ENCODE measurements around the gene TRMT6.

Gene TRMT6

DNA sequence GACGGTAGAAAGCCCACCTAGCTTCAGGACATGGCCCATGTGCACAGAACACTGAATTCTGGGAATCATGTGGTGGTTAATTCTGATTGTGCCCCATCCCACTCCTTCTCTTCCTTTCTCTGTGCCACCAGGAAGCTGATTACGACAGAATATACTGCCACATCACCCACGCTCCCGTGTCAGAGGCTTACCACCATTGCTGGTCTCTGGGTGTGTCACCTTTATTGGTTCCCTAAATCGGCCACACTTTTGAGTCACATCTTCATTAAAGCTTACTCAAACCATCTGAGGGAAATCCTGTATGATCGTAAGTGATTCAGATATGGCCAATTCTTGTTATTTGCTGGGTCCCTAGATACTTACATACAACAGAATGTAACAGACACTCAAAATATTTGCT lies 3.1 kb downstream of the TRMT6 start:
- DNase-seq (ENCODE audit: low spot score), result peak; percentile 48

DNA sequence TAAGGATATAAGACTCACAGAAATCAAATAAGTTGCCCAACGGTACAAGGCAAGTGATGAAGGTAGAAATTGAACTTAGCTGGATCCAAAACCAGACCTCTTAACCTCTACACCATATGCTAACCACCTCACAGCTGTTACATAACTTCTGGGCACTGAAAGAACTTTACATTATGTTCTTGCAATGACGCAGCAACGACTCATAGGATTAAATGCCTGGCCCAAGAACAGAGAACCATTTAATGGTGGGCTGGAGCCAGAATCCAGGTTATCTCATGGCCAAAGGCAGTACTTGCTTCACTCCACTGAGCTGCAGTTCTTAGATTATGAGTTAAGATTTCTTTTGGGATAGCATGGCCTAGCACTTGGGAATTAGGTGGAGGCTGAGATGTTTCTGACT lies 4.4 kb downstream of the TRMT6 start:
- DNase-seq (ENCODE audit: low spot score), result no peak

GRCh38 chr20:5938456-5939029 lies 11.8 kb downstream of the TRMT6 start:
- no peak for DNase-seq (ENCODE audit: low spot score)

- DNase-seq (ENCODE audit: low spot score), result no peak
Observed at GRCh38 chr20:5936238-5936637, 14.1 kb downstream of the TRMT6 start.

GRCh38 chr20:5935384-5935783 lies 14.9 kb downstream of the TRMT6 start:
- DNase-seq (ENCODE audit: low spot score), result no peak

DNA sequence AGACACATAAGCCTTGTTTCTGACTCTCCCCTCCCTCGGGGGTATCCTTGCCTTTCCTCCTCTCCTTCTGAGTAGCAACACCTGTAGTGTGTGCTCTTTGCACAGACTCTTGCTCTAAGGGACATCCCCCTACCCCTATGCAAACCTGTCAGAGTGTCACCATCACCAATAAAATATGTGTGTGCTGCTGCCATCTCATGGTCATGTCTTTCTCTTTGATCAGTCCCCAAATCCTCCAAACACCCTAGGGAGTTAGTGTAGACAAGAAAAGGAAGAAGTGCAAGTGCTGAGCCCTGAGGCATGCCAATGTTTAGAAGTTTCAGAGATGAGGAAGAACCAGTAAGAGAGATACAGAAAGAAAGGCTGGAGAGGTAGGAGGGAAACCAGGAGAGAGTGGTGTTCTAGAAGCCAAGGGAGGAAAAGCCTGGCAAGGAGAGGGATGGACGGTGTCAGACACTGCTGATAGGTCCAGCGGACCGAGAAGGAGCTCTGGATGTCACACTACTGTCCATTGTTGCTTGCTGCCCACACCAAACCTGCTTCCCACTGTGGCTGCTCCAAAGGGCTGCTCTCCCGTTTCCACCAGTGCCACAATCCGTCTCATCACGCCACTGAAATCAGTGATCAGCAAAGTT lies 16.4 kb downstream of the TRMT6 start:
- peak; percentile 46 for DNase-seq (ENCODE audit: low spot score)

DNA sequence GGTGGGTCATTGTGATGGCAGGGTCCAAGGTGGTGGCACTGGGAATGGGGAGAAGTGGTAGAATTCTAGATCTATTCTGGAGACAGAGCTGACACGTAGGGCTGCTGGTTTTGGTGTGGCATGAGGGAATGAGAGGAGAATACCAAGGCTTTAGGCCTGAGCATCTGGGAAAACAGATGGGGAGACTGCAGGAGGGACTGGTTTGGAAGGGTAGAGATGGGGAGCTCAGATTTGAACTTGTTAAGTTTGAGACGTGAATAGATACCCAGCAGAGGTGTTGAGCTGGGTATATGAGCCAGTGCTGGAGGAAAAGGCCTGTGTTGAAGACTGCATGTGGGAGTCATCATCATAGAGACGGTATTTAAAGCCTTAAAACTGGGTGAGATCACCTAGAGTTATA lies 17.5 kb downstream of the TRMT6 start:
- DNase-seq (ENCODE audit: low spot score), result no peak

GRCh38 chr20:5931411-5931810 lies 18.9 kb downstream of the TRMT6 start:
- DNase-seq (ENCODE audit: low spot score), result no peak

- no peak for DNase-seq (ENCODE audit: low spot score)
Observed at GRCh38 chr20:5928836-5929715, 21.3 kb downstream of the TRMT6 start.

DNA sequence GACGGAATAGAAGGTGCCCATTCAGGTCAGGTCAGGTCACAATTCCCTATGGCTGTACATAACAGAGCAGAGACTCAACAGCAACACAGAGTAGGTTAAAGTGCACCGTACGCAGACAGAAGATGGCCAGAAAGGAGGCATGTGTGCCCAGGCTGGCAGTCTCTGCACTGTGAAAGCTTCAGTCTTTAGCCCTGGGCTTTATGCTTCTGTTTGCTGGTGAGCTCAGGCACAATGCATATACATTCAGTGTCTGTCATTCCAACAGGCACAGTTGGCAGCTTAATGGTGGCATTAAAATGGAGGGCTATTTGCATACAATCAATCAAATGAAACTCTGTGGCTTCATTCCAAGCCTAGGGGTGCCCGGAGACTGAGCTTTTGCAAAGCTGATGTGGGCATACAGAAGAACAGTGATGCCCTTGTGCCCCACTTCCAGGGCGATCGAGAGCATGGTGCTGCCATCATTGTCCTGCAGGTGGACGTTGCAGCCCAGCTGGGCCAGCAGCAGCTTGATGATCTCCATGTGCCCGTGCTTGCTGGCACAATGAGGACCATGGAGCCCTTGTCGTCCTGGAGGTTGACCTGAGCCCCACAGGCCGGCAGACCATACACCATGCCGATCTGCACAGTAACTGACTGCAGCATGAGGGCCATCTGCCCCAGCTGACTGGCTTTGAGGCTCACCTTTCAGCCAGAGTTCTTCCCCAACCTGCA lies 22.4 kb downstream of the TRMT6 start:
- DNase-seq (ENCODE audit: low spot score), result no peak

- DNase-seq (ENCODE audit: low spot score), result no peak
Observed at GRCh38 chr20:5925551-5925950, 24.8 kb downstream of the TRMT6 start.

- no peak for DNase-seq (ENCODE audit: low spot score)
Observed at GRCh38 chr20:5923493-5923892, 26.8 kb downstream of the TRMT6 start.

DNA sequence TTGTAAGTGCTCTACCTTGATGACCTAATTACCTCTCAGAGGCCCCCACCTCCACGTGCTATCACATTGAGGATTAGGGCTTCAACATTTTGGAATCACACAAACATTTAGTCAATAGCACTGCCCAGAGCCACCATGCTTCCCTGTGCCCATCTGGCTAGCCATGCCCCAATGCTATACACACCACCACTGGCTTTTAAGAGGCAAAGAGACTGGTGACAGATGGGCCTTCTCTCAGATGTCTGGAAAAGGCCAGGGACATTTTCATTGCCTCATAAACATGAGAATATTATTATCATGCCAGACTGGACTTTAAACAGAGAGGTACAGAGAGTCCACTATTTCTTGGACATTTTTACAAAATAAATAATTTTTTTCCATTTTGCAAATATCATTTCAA lies 29.8 kb downstream of the TRMT6 start:
- DNase-seq (ENCODE audit: low spot score), result no peak

- DNase-seq (ENCODE audit: low spot score), result peak; percentile 25
Observed at GRCh38 chr20:5919626-5920544, 30.4 kb downstream of the TRMT6 start.

- peak; percentile 64 for DNase-seq (ENCODE audit: low spot score)
Observed at GRCh38 chr20:5918856-5919625, 31.3 kb downstream of the TRMT6 start.

- no peak for DNase-seq (ENCODE audit: low spot score)
Observed at GRCh38 chr20:5914859-5915258, 35.5 kb downstream of the TRMT6 start.

GRCh38 chr20:5913166-5913565 lies 37.2 kb downstream of the TRMT6 start:
- DNase-seq (ENCODE audit: low spot score), result no peak

GRCh38 chr20:5910186-5910585 lies 40.1 kb downstream of the TRMT6 start:
- no peak for DNase-seq (ENCODE audit: low spot score)

DNA sequence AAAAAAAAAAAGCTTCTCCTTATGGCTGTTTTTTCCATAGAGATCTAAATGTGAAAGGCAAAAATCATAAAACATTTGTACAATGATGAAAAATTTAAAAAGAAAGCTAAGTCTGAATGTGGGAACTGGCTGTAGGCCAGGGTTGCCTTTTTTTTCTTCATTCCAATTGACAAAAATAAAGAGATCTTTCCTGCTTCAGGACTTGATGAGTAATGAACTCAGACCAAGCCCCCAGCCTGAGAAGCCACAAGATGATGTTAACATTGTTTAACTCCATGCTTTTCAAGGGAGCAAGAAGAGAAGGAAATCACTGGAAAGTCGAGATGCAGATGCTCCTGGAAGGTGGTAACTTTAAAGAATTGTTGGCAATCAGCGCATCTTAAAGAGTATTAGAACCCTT lies 41.4 kb downstream of the TRMT6 start:
- DNase-seq (ENCODE audit: low spot score), result no peak

DNA sequence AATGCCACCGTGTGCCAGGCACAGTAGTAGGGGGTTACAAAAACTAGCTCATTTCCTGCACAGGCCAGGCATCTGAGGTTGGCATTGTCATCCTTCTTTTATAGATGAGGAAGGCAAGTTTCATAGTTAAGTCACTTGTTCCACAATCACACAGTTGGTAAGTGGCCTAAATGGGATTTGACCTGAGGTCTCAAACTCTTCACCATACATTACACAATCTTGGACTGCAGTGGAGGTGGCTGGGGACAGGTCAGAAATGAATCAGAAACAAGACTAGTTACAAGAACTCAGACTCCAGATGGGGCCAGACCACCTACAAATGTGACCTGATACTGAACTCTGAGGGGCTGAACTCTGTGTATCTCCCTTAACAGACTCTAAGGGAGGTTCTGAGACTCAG lies 49.4 kb downstream of the TRMT6 start:
- DNase-seq (ENCODE audit: low spot score), result no peak

DNA sequence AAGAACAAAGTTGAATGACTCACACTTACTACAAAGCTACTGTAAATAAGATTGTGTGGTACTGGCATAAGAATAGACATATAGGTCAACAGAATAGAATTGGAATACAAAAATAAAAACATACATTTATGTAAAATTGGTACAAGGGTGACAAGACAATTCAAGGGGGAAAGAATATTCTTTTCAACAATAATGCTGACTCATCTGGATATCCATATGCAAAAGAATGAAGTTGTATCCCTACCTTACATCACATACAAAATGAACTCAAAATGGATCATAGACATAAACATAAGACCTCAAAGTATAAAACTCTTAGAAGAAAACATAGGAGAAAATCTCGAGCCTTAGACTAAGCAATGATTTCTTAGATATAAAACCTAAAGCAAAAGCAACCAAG lies 50.9 kb downstream of the TRMT6 start:
- DNase-seq (ENCODE audit: low spot score), result no peak

Data from CD4-positive, alpha-beta T cell treated with Interleukin-2 at 100 ng/mL for 4 hours (primary cell).